ENCODE measurements around the gene KIAA1755. TPM values are rescaled to one million over a fixed set of nuclear protein-coding genes. Genes with fewer than 3 reads are reported as not detected.

Gene KIAA1755
- total and polyA plus RNA-seq, 8 donors, result 1.2 to 9.4 (median 3.1) TPM; not detected in 1

GRCh38 chr20:38242848-38243708 lies 17.5 kb downstream of the KIAA1755 start:
- Histone ChIP-seq H3K9me3 (peaks cover 0 to 31% (median 26%) of the 10 kb centered on the region in 4 donors), H3K4me3 (no peak overlapping the region), H3K36me3 (peaks cover 0 to 31% (median 12%) of the 10 kb centered on the region in 4 donors), H3K27ac (no peak overlapping the region), H3K4me1 (peaks cover 0 to 22% (median 0%) of the 10 kb centered on the region in 4 donors), H3K27me3 (peaks cover 0 to 14% (median 0%) of the 10 kb centered on the region in 3 donors)
- intact Hi-C loops (cut with DNase I; ENCODE audit: low total_unique reads), result no loop called here
- no peak for DNase-seq
- TF ChIP-seq POLR2AphosphoS5 (IDR thresholded peaks at IDR 0.05), result no peak
- 49 to 53% (median 52%) methylated on average over 5 of the region's 5 CpGs for WGBS, 5 donors

- H3K27ac ChIP-seq, result no peak overlapping the region
- H3K36me3 ChIP-seq, result peaks cover 0 to 31% (median 13%) of the 10 kb centered on the region in 4 donors
- peaks cover 0 to 10% (median 0%) of the 10 kb centered on the region in 4 donors for H3K4me1 ChIP-seq
- no peak for DNase-seq
- intact Hi-C loops (cut with DNase I; ENCODE audit: low total_unique reads), result no loop called here
- TF ChIP-seq POLR2A (IDR thresholded peaks at IDR 0.05) (no peak), EP300 (IDR thresholded peaks at IDR 0.05) (no peak)
- TF ChIP-seq, protein P1, sequence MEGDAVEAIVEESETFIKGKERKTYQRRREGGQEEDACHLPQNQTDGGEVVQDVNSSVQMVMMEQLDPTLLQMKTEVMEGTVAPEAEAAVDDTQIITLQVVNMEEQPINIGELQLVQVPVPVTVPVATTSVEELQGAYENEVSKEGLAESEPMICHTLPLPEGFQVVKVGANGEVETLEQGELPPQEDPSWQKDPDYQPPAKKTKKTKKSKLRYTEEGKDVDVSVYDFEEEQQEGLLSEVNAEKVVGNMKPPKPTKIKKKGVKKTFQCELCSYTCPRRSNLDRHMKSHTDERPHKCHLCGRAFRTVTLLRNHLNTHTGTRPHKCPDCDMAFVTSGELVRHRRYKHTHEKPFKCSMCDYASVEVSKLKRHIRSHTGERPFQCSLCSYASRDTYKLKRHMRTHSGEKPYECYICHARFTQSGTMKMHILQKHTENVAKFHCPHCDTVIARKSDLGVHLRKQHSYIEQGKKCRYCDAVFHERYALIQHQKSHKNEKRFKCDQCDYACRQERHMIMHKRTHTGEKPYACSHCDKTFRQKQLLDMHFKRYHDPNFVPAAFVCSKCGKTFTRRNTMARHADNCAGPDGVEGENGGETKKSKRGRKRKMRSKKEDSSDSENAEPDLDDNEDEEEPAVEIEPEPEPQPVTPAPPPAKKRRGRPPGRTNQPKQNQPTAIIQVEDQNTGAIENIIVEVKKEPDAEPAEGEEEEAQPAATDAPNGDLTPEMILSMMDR (IDR thresholded peaks at IDR 0.05), result no peak
- peaks cover 0 to 14% (median 0%) of the 10 kb centered on the region in 3 donors for H3K27me3 ChIP-seq
- peaks cover 0 to 31% (median 26%) of the 10 kb centered on the region in 4 donors for H3K9me3 ChIP-seq
- H3K4me3 ChIP-seq, result no peak overlapping the region
- WGBS, 5 donors, result 84 to 95% (median 89%) methylated on average over 3 of the region's 3 CpGs
Measured at GRCh38 chr20:38241201-38241600, 19.3 kb downstream of the KIAA1755 start.

GRCh38 chr20:38239441-38239840 lies 21.1 kb downstream of the KIAA1755 start:
- no peak overlapping the region for H3K4me3 ChIP-seq

GRCh38 chr20:38238829-38239228 lies 21.7 kb downstream of the KIAA1755 start:
- Histone ChIP-seq H3K36me3 (peaks cover 0 to 26% (median 13%) of the 10 kb centered on the region in 4 donors), H3K4me1 (no peaks in the 10 kb centered on the region), H3K9me3 (peaks cover 0 to 31% (median 26%) of the 10 kb centered on the region in 4 donors), H3K27ac (no peak overlapping the region), H3K4me3 (no peak overlapping the region), H3K27me3 (peaks cover 0 to 14% (median 0%) of the 10 kb centered on the region in 3 donors)
- no peak for DNase-seq
- intact Hi-C loops (cut with DNase I; ENCODE audit: low total_unique reads), result no loop called here
- 34 to 49% (median 43%) methylated on average over 3 of the region's 3 CpGs for WGBS, 5 donors
- TF ChIP-seq POLR2AphosphoS5 (IDR thresholded peaks at IDR 0.05) (no peak), POLR2A (IDR thresholded peaks at IDR 0.05) (no peak), EP300 (IDR thresholded peaks at IDR 0.05) (no peak)
- TF ChIP-seq, protein P1 (IDR thresholded peaks at IDR 0.05), result no peak

More at GRCh38 chr20:38239441-38239840, 21.1 kb downstream of the KIAA1755 start:
- H3K9me3 ChIP-seq, result peaks cover 0 to 31% (median 26%) of the 10 kb centered on the region in 4 donors
- TF ChIP-seq, protein P1 (IDR thresholded peaks at IDR 0.05), result no peak
- no peak for TF ChIP-seq POLR2A (IDR thresholded peaks at IDR 0.05)
- no peak for TF ChIP-seq EP300 (IDR thresholded peaks at IDR 0.05)
- no peak for TF ChIP-seq POLR2AphosphoS5 (IDR thresholded peaks at IDR 0.05)
- intact Hi-C loops (cut with DNase I; ENCODE audit: low total_unique reads), result no loop called here
- peaks cover 0 to 31% (median 13%) of the 10 kb centered on the region in 4 donors for H3K36me3 ChIP-seq
- H3K27ac ChIP-seq, result no peak overlapping the region
- peaks cover 0 to 14% (median 0%) of the 10 kb centered on the region in 3 donors for H3K27me3 ChIP-seq
- no peaks in the 10 kb centered on the region for H3K4me1 ChIP-seq
- peak in 1 of 2 donors; percentile 68 for DNase-seq
- 38 to 48% (median 43%) methylated on average over 3 of the region's 3 CpGs for WGBS, 5 donors
